Liver (tissue), 9 donors: Measurements from ENCODE around the gene ZBTB38. TPM values are rescaled to one million over a fixed set of nuclear protein-coding genes. Genes with fewer than 3 reads are reported as not detected.

ENCODE experiments used
- DNase-seq: peaks from one replicate; pipeline ENCODE4 v3.0.0-alpha.2; 2017; ENCODE audit warnings: low spot score
- H3K27ac ChIP-seq, 2 donors: one replicate each; pipeline ENCODE4 v1.7.0; 2013; ENCODE audit warnings: inconsistent platforms in 2 of 2, low read length in 2 of 2, control low read depth in 1 of 2, low read depth in 1 of 2, mild to moderate bottlenecking in 1 of 2
- H3K27me3 ChIP-seq, 4 donors: one replicate each; pipeline versions ENCODE4 v1.6.1 to v1.7.0; 2013; ENCODE audit warnings: low read length in 3 of 4, inconsistent platforms in 1 of 4, mild to moderate bottlenecking in 1 of 4, moderate library complexity in 1 of 4; ENCODE audit not compliant: control insufficient read depth in 4 of 4, insufficient read depth in 4 of 4
- H3K36me3 ChIP-seq, 4 donors: one replicate each; pipeline versions ENCODE4 v1.6.1 to v1.7.0; 2013; ENCODE audit warnings: low read length in 3 of 4, mild to moderate bottlenecking in 3 of 4, low read depth in 1 of 4, moderate library complexity in 1 of 4; ENCODE audit not compliant: control insufficient read depth in 4 of 4, insufficient read depth in 3 of 4
- H3K4me1 ChIP-seq, 4 donors: one replicate each; pipeline versions ENCODE4 v1.6.1 to v1.7.0; 2013; ENCODE audit warnings: low read length in 3 of 4, mild to moderate bottlenecking in 3 of 4, moderate library complexity in 1 of 4; ENCODE audit not compliant: control insufficient read depth in 4 of 4, insufficient read depth in 4 of 4
- H3K4me3 ChIP-seq, 3 donors: one replicate each; pipeline versions ENCODE4 v1.6.1 to v1.7.0; 2013; ENCODE audit warnings: low read length in 3 of 3, control low read depth in 1 of 3, low read depth in 1 of 3, mild to moderate bottlenecking in 1 of 3
- H3K9ac ChIP-seq, 2 donors: one replicate each; pipeline ENCODE4 v1.7.0; 2013; ENCODE audit warnings: low read length in 2 of 2, mild to moderate bottlenecking in 2 of 2, moderate library complexity in 2 of 2, control low read depth in 1 of 2, low read depth in 1 of 2
- H3K9me3 ChIP-seq, 4 donors: one replicate each; pipeline versions ENCODE4 v1.6.1 to v1.7.0; 2013; ENCODE audit warnings: low read length in 3 of 4; ENCODE audit not compliant: control insufficient read depth in 4 of 4
- ATF3 ChIP-seq: IDR thresholded peaks from 2 replicates; pipeline ENCODE4 v1.6.1; 2016; ENCODE audit warnings: antibody characterized with exemption
- CTCF ChIP-seq: fragments of 150-350 bp; IDR thresholded peaks from 2 replicates; pipeline ENCODE4 v1.5.1; 2017; ENCODE audit warnings: improper control_type of control experiment, low read depth, low read length; ENCODE audit not compliant: missing input control
- EGR1 ChIP-seq, 2 donors: IDR thresholded peaks; 2 replicates each; pipeline ENCODE4 v1.6.1; 2016 to 2018; ENCODE audit warnings: antibody characterized with exemption in 2 of 2, low read depth in 2 of 2
- FOXA1 ChIP-seq: IDR thresholded peaks from 2 replicates; pipeline ENCODE4 v1.6.1; 2016; ENCODE audit warnings: antibody characterized with exemption
- FOXA2 ChIP-seq: IDR thresholded peaks from 2 replicates; pipeline ENCODE4 v1.6.1; 2016; ENCODE audit warnings: antibody characterized with exemption
- GABPA ChIP-seq, 2 donors: IDR thresholded peaks in 1 of 2; conservative IDR thresholded peaks in 1 of 2; 2 replicates each; pipeline ENCODE4 v1.6.1; 2016; ENCODE audit warnings: antibody characterized with exemption in 2 of 2, mild to moderate bottlenecking in 1 of 2, moderate library complexity in 1 of 2
- HNF4A ChIP-seq, 2 donors: conservative IDR thresholded peaks; 2 replicates each; pipeline ENCODE4 v1.6.1; 2016; ENCODE audit warnings: antibody characterized with exemption in 2 of 2, mild to moderate bottlenecking in 2 of 2
- HNF4G ChIP-seq: IDR thresholded peaks from 2 replicates; pipeline ENCODE4 v1.6.1; 2016; ENCODE audit warnings: antibody characterized with exemption
- JUND ChIP-seq, 2 donors: IDR thresholded peaks; 2 replicates each; pipeline ENCODE4 v1.6.1; 2016; ENCODE audit warnings: antibody characterized with exemption in 2 of 2
- NR2F2 ChIP-seq: IDR thresholded peaks from 2 replicates; pipeline ENCODE4 v1.6.1; 2016; ENCODE audit warnings: antibody characterized with exemption
- RAD21 ChIP-seq, 2 donors: IDR thresholded peaks; 2 replicates each; pipeline ENCODE4 v1.6.1; 2016; ENCODE audit warnings: antibody characterized with exemption in 2 of 2, mild to moderate bottlenecking in 2 of 2
- RXRA ChIP-seq, 2 donors: IDR thresholded peaks; 2 replicates each; pipeline ENCODE4 v1.6.1; 2017 to 2018; ENCODE audit warnings: antibody characterized with exemption in 2 of 2, mild to moderate bottlenecking in 1 of 2
- SP1 ChIP-seq: IDR thresholded peaks from 2 replicates; pipeline ENCODE4 v1.6.1; 2018; ENCODE audit warnings: antibody characterized with exemption, mild to moderate bottlenecking
- TAF1 ChIP-seq: conservative IDR thresholded peaks from 2 replicates; pipeline ENCODE4 v1.6.1; 2016; ENCODE audit warnings: antibody characterized with exemption, mild to moderate bottlenecking
- YY1 ChIP-seq: IDR thresholded peaks from 2 replicates; pipeline ENCODE4 v1.6.1; 2016; ENCODE audit warnings: antibody characterized with exemption, mild to moderate bottlenecking
- WGBS: extraction: QIAGEN DNeasy Blood & Tissue Kit; methylation state at CpG from one replicate; pipeline ENCODE4 v1.1.7; 2013; 5-methylcytosine and 5-hydroxymethylcytosine counted together
- polyA plus RNA-seq, 2 donors: library from polyadenylated mRNA; stranded (reverse) in 1 of 2; unstranded in 1 of 2; fragments of 200-250 nt in 1 of 2; fragments of >200 nt in 1 of 2; fragmentation: Nextera tagmentation in 1 of 2; extraction: Ambion mirVana in 1 of 2; gene quantifications; one replicate each; pipeline versions ENCODE4 v1.2.1 to v1.2.3, GENCODE V29; 2013 to 2015
- total RNA-seq, 2 donors: library from RNA; depleted of rRNA; stranded (reverse); fragments of >200 nt; gene quantifications; one replicate each; pipeline ENCODE4 v1.2.3, GENCODE V29; 2014
- TF ChIP-seq, protein P1 (sequence below): IDR thresholded peaks from 2 replicates; pipeline ENCODE4 v1.6.1; 2016; ENCODE audit warnings: antibody characterized with exemption, mild to moderate bottlenecking
- TF ChIP-seq, protein P2 (sequence below): IDR thresholded peaks from 2 replicates; pipeline ENCODE4 v1.6.1; 2016; ENCODE audit warnings: antibody characterized with exemption
- donor health status: healthy.
- donor health status: healthy.
- donor health status: healthy.
- donor health status: healthy.
- donor health status: healthy.

The ZBTB38 gene
- total and polyA plus RNA-seq, 4 donors = 9.5 to 57.3 (median 19.5) TPM

GRCh38 chr3:141352262-141352984 is 15.9 kb upstream of the ZBTB38 start:
- 93% methylated on average over 5 of the region's 5 CpGs for WGBS
- no peaks in the 10 kb centered on the region for H3K4me1 ChIP-seq
- no peak for DNase-seq
- TF ChIP-seq YY1 = no peak
- TF ChIP-seq, protein P1, sequence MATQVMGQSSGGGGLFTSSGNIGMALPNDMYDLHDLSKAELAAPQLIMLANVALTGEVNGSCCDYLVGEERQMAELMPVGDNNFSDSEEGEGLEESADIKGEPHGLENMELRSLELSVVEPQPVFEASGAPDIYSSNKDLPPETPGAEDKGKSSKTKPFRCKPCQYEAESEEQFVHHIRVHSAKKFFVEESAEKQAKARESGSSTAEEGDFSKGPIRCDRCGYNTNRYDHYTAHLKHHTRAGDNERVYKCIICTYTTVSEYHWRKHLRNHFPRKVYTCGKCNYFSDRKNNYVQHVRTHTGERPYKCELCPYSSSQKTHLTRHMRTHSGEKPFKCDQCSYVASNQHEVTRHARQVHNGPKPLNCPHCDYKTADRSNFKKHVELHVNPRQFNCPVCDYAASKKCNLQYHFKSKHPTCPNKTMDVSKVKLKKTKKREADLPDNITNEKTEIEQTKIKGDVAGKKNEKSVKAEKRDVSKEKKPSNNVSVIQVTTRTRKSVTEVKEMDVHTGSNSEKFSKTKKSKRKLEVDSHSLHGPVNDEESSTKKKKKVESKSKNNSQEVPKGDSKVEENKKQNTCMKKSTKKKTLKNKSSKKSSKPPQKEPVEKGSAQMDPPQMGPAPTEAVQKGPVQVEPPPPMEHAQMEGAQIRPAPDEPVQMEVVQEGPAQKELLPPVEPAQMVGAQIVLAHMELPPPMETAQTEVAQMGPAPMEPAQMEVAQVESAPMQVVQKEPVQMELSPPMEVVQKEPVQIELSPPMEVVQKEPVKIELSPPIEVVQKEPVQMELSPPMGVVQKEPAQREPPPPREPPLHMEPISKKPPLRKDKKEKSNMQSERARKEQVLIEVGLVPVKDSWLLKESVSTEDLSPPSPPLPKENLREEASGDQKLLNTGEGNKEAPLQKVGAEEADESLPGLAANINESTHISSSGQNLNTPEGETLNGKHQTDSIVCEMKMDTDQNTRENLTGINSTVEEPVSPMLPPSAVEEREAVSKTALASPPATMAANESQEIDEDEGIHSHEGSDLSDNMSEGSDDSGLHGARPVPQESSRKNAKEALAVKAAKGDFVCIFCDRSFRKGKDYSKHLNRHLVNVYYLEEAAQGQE = no peak
- H3K9me3 ChIP-seq = no peaks in the 10 kb centered on the region
- H3K27ac ChIP-seq = no peak overlapping the region
- no peak overlapping the region for H3K4me3 ChIP-seq
- H3K9ac ChIP-seq = no peak overlapping the region
- H3K36me3 ChIP-seq = no peaks in the 10 kb centered on the region
- H3K27me3 ChIP-seq = no peaks in the 10 kb centered on the region

- no peak for DNase-seq
- H3K9ac ChIP-seq = no peak overlapping the region
- no peaks in the 10 kb centered on the region for H3K9me3 ChIP-seq
- WGBS = 92% methylated on average over 6 of the region's 6 CpGs
- H3K27me3 ChIP-seq = no peaks in the 10 kb centered on the region
- no peak for TF ChIP-seq RAD21 (IDR thresholded peaks at IDR 0.05)
- TF ChIP-seq NR2F2 = no peak
- no peak for TF ChIP-seq FOXA2
- TF ChIP-seq ATF3 = no peak
- TF ChIP-seq SP1 = no peak
- no peak for TF ChIP-seq YY1
- no peak for TF ChIP-seq HNF4G
- no peak for TF ChIP-seq RXRA (IDR thresholded peaks at IDR 0.05)
- TF ChIP-seq, protein P1 = no peak
- TF ChIP-seq EGR1 (IDR thresholded peaks at IDR 0.05; ENCODE audit: low read depth in 2 of 2) = no peak
- no peak for TF ChIP-seq GABPA (IDR thresholded peaks at IDR 0.05 in 1 of 2, conservative IDR thresholded peaks at IDR 0.05 in 1 of 2)
- TF ChIP-seq CTCF = no peak
- TF ChIP-seq TAF1 = no peak
- TF ChIP-seq, protein P2, sequence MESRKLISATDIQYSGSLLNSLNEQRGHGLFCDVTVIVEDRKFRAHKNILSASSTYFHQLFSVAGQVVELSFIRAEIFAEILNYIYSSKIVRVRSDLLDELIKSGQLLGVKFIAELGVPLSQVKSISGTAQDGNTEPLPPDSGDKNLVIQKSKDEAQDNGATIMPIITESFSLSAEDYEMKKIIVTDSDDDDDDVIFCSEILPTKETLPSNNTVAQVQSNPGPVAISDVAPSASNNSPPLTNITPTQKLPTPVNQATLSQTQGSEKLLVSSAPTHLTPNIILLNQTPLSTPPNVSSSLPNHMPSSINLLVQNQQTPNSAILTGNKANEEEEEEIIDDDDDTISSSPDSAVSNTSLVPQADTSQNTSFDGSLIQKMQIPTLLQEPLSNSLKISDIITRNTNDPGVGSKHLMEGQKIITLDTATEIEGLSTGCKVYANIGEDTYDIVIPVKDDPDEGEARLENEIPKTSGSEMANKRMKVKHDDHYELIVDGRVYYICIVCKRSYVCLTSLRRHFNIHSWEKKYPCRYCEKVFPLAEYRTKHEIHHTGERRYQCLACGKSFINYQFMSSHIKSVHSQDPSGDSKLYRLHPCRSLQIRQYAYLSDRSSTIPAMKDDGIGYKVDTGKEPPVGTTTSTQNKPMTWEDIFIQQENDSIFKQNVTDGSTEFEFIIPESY = no peak
- TF ChIP-seq JUND (IDR thresholded peaks at IDR 0.05) = no peak
- TF ChIP-seq FOXA1 = no peak
- TF ChIP-seq HNF4A (conservative IDR thresholded peaks at IDR 0.05) = no peak
- no peaks in the 10 kb centered on the region for H3K36me3 ChIP-seq
- H3K27ac ChIP-seq = no peak overlapping the region
- H3K4me3 ChIP-seq = no peak overlapping the region
- H3K4me1 ChIP-seq = no peaks in the 10 kb centered on the region
Measured at GRCh38 chr3:141353652-141354495, 14.4 kb upstream of the ZBTB38 start.
